Measurements from ENCODE around the gene CARNS1.

DNA sequence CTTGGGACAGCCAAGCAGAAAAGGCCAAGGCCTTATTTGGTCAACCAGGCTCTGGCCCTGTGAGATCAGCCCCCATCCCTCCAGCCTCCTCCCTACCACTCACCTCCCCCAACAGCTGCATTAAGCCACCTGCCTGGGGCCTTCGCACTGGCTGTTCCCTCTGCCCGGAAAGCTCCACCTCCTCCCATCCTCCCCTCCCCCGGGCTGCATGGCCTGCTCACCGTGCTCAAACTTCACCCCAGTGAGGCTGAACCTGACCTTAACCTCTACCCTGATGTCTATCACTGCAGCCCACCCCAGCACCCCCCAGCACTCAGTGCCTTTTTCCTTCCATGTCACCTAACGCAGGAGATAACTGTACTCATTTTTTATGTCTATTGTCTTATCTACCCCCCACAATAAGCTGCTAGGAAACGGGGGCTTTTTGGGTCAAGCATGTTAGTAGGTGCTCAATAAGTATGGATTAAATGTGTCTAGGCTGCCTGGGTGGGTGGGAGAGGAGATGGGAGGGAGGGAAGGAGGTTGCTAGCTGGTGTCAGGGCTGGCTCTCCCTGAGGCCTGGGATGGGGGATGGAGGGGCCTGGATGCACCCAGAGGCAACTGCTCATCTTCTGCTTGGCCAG lies 21.1 kb downstream of the CARNS1 start:
- TF ChIP-seq, protein P1, sequence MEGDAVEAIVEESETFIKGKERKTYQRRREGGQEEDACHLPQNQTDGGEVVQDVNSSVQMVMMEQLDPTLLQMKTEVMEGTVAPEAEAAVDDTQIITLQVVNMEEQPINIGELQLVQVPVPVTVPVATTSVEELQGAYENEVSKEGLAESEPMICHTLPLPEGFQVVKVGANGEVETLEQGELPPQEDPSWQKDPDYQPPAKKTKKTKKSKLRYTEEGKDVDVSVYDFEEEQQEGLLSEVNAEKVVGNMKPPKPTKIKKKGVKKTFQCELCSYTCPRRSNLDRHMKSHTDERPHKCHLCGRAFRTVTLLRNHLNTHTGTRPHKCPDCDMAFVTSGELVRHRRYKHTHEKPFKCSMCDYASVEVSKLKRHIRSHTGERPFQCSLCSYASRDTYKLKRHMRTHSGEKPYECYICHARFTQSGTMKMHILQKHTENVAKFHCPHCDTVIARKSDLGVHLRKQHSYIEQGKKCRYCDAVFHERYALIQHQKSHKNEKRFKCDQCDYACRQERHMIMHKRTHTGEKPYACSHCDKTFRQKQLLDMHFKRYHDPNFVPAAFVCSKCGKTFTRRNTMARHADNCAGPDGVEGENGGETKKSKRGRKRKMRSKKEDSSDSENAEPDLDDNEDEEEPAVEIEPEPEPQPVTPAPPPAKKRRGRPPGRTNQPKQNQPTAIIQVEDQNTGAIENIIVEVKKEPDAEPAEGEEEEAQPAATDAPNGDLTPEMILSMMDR (optimal IDR thresholded peaks at IDR 0.05 in 1 of 3, IDR thresholded peaks at IDR 0.05 in 1 of 3, conservative IDR thresholded peaks at IDR 0.05 in 1 of 3; ENCODE audit: extremely low read depth in 1 of 3, insufficient read depth in 2 of 3, low read length in 3 of 3) = no peak
- no peak for TF ChIP-seq EZH2 (IDR thresholded peaks at IDR 0.05; ENCODE audit: low read length)

Data from keratinocyte (primary cell).